Stimulated activated CD4-positive, alpha-beta T cell treated with anti-CD3 and anti-CD28 coated beads, Interleukin-12 subunit alpha, Interleukin-12 subunit beta, amount 100 ng/mL, for 24 hours (primary cell): ENCODE data around the gene MTIF3.
A peak's percentile ranks its signal among the peaks of the same experiment; 100 is the strongest.

Source experiments
- DNase-seq, 2 experiments: peaks; one replicate each; pipeline ENCODE4 v3.0.0-alpha.2; 2020; ENCODE audit warnings: low read depth in 2 of 2

The MTIF3 gene

GRCh38 chr13:27449936-27450828 is at the start of gene MTIF3:
Gene MTIF3, minus strand, starts transcription at chr13:27450564. Its CDS starts 10,116 bp downstream, at chr13:27440448.
- DNase-seq = peak; percentile 91 to 95

- DNase-seq = no peak
Observed at GRCh38 chr13:27497563-27498230, 47.3 kb upstream of the MTIF3 start.

- no peak for DNase-seq
Observed at GRCh38 chr13:27496536-27497273, 46.3 kb upstream of the MTIF3 start.

GRCh38 chr13:27496006-27496405 is 45.6 kb upstream of the MTIF3 start:
- DNase-seq = no peak

- DNase-seq = no peak
Observed at GRCh38 chr13:27495551-27495950, 45.2 kb upstream of the MTIF3 start.

GRCh38 chr13:27493981-27494380 is 43.6 kb upstream of the MTIF3 start:
- DNase-seq = no peak

- no peak for DNase-seq
Observed at GRCh38 chr13:27489456-27489855, 39.1 kb upstream of the MTIF3 start.

- no peak for DNase-seq
Observed at GRCh38 chr13:27487776-27488175, 37.4 kb upstream of the MTIF3 start.

- DNase-seq = no peak
Observed at GRCh38 chr13:27483421-27483820, 33.1 kb upstream of the MTIF3 start.

GRCh38 chr13:27482983-27483382 is 32.6 kb upstream of the MTIF3 start:
- no peak for DNase-seq

GRCh38 chr13:27481766-27482165 is 31.4 kb upstream of the MTIF3 start:
- peak in 1 of 2 experiments; percentile 20 for DNase-seq

GRCh38 chr13:27476943-27477703 is 26.8 kb upstream of the MTIF3 start:
- no peak for DNase-seq

- DNase-seq = no peak
Observed at GRCh38 chr13:27474751-27475268, 24.4 kb upstream of the MTIF3 start.

- no peak for DNase-seq
Observed at GRCh38 chr13:27472941-27473340, 22.6 kb upstream of the MTIF3 start.

GRCh38 chr13:27472441-27472840 is 22.1 kb upstream of the MTIF3 start:
- no peak for DNase-seq

- no peak for DNase-seq
Observed at GRCh38 chr13:27470075-27470820, 19.9 kb upstream of the MTIF3 start.

- no peak for DNase-seq
Observed at GRCh38 chr13:27466513-27466912, 16.1 kb upstream of the MTIF3 start.

- DNase-seq = no peak
Observed at GRCh38 chr13:27465611-27466010, 15.2 kb upstream of the MTIF3 start.

GRCh38 chr13:27463500-27463899 is 13.1 kb upstream of the MTIF3 start:
- no peak for DNase-seq

GRCh38 chr13:27461940-27462584 is 11.7 kb upstream of the MTIF3 start:
- no peak for DNase-seq
